Measurements from ENCODE around the gene MALRD1.

GRCh38 chr10:19299645-19300044, 251.0 kb downstream of the MALRD1 start:
- no peak for TF ChIP-seq POLR2A (IDR thresholded peaks at IDR 0.05)
- TF ChIP-seq, protein P1, sequence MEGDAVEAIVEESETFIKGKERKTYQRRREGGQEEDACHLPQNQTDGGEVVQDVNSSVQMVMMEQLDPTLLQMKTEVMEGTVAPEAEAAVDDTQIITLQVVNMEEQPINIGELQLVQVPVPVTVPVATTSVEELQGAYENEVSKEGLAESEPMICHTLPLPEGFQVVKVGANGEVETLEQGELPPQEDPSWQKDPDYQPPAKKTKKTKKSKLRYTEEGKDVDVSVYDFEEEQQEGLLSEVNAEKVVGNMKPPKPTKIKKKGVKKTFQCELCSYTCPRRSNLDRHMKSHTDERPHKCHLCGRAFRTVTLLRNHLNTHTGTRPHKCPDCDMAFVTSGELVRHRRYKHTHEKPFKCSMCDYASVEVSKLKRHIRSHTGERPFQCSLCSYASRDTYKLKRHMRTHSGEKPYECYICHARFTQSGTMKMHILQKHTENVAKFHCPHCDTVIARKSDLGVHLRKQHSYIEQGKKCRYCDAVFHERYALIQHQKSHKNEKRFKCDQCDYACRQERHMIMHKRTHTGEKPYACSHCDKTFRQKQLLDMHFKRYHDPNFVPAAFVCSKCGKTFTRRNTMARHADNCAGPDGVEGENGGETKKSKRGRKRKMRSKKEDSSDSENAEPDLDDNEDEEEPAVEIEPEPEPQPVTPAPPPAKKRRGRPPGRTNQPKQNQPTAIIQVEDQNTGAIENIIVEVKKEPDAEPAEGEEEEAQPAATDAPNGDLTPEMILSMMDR (IDR thresholded peaks at IDR 0.05), result no peak

All from Peyer's patch (tissue), 4 donors.